Muscle of back (tissue), 13 donors: ENCODE results near the gene DNAJC9. TPM values are rescaled to one million over a fixed set of nuclear protein-coding genes. Genes with fewer than 3 reads are reported as not detected.
"Not testable (repeated sequence)": the region's sequence is repeated elsewhere in the genome, so short reads cannot be mapped to it uniquely, and the experiment has no call there.

ENCODE experiments used
- DNase-seq, 3 donors: peaks; one replicate each; pipeline versions ENCODE4 v3.0.0 to v3.0.0-alpha.2; 2013
- long read RNA-seq, 9 donors: transcript quantifications; one replicate each; lab custom pipeline, GENCODE V29; 2026
- polyA plus RNA-seq, 10 donors: library from polyadenylated mRNA; unstranded; fragments of 120-200 nt; gene quantifications; one replicate each; pipeline ENCODE4 v1.2.1, GENCODE V29; 2013; ENCODE audit not compliant: insufficient read length in 10 of 10

The DNAJC9 gene
- 10 to 100 TPM; 17.5 to 27.6 (median 21.0) TPM for polyA plus RNA-seq
- long read RNA-seq, donor 1, transcript DNAJC9-201 (5 exons, 3,032 nt), result major isoform, 9 of 29 reads
- long read RNA-seq, donor 1, partial matches to known transcripts, result 20 of 29 reads
- long read RNA-seq, donor 1, other reads (novel, unspliced or antisense), result 0 of 29 reads
- long read RNA-seq, donor 2, transcript DNAJC9-201 (5 exons, 3,032 nt), result major isoform, 8 of 8 reads
- long read RNA-seq, donor 2, partial matches to known transcripts, result 0 of 8 reads
- long read RNA-seq, donor 2, other reads (novel, unspliced or antisense), result 0 of 8 reads
- long read RNA-seq, donor 3, result 0 reads
- long read RNA-seq, donor 4, partial matches to known transcripts, result 0 of 3 reads
- long read RNA-seq, donor 4, other reads (novel, unspliced or antisense), result 0 of 3 reads
- long read RNA-seq, donor 5, transcript DNAJC9-201 (5 exons, 3,032 nt), result major isoform, 16 of 28 reads
- long read RNA-seq, donor 5, partial matches to known transcripts, result 12 of 28 reads
- long read RNA-seq, donor 5, other reads (novel, unspliced or antisense), result 0 of 28 reads
- long read RNA-seq, donor 6, transcript DNAJC9-201 (5 exons, 3,032 nt), result major isoform, 15 of 23 reads
- long read RNA-seq, donor 6, partial matches to known transcripts, result 8 of 23 reads
- long read RNA-seq, donor 6, other reads (novel, unspliced or antisense), result 0 of 23 reads
- long read RNA-seq, donor 7, transcript DNAJC9-201 (5 exons, 3,032 nt), result major isoform, 7 of 7 reads
- long read RNA-seq, donor 7, partial matches to known transcripts, result 0 of 7 reads
- long read RNA-seq, donor 7, other reads (novel, unspliced or antisense), result 0 of 7 reads
- long read RNA-seq, donor 8, transcript DNAJC9-201 (5 exons, 3,032 nt), result major isoform, 13 of 27 reads
- long read RNA-seq, donor 8, partial matches to known transcripts, result 14 of 27 reads
- long read RNA-seq, donor 8, other reads (novel, unspliced or antisense), result 0 of 27 reads
- long read RNA-seq, donor 9, partial matches to known transcripts, result 0 of 2 reads
- long read RNA-seq, donor 9, other reads (novel, unspliced or antisense), result 0 of 2 reads

DNA sequence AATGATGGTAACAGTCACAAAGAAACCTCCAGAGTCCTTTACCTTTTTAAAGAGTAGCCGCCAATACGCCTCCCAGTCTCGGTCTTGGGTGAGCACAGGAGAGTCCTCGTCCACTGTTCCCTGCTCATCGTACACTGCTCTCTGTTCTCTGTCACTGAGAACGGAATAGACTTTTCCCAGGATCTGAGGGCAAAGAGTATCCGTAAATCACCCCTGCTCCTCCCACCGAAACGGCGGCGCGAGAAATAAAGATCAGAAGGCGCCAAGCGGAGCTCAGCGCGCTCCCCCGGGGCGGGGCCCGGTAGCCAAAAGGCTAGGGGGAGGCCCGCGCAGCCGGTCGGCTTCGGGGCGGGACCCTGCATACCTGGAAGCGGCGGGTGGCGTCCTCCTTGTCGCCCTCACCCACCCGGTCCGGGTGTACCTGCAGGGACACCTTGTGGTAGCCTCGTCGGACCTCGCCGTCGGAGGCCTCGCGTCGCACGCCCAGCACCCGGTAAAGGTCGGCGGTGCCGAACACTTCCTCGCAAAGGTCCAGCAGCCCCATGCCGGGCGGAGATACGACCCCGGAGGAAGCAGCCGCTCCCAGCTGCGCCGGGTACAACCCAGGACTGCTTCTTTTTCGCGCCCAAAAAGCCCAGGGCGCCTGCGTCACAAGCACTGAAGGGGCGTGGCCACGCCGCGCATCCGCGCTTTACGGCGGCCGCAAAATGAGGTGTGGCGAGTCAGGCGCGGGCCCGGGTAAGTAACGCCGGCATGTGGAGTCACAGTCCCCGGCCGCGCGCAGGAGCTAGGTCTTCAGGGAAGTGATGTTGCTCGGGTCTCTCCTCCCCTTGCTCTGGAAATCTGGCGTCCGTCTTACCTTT is at the start of gene DNAJC9:
DNAJC9 (minus strand) TSS at position 610 of the 863 bp plus-strand sequence; CDS start at position 544, 66 bp downstream.
- peak; percentile 93 to 98 (median 97) for DNase-seq

GRCh38 chr10:73293461-73293860 is 46.4 kb upstream of the DNAJC9 start:
- no peak for DNase-seq

DNA sequence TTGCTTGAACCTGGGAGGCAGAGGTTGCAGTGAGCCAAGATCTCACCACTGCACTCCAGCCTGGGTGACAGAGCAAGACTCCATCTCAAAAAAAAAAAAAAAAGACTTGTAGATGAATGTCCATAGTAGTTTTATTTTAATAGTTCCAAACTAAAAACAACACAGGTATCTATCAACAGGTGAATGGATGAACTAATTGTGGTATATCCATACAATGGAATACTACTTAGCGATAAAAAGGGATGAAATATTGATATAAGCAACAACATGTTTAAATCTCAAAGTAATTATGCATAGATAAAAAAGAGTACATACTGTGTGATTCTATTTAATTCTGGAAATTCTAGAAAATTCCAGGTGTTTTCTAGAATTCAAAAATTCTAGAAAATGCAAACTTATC is 42.9 kb upstream of the DNAJC9 start:
- no peak for DNase-seq

DNA sequence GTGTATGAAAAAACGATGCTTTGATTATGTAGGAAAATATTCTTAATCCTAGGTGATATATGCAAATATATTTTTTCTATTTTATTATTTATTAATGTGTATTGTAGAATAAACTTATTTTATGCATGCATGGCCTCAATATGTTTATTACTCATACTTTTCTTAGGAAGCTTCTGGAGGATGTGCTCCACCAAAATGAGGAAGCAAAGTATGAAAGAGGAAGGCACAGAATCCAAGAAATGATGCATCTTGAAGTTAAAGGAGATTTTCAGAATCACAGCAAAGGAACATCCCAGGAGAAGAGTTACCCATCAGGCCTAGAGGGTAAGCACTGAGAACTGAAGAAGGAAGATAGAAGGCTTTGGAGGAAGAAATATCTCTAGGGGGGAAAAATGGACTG is 40.4 kb upstream of the DNAJC9 start:
- DNase-seq, result no peak

- no peak for DNase-seq
These were observed 34.0 kb upstream of the DNAJC9 start for GRCh38 chr10:73281097-73281496.

- DNase-seq, result no peak
These were observed 17.4 kb upstream of the DNAJC9 start for GRCh38 chr10:73264423-73264822.

- DNase-seq, result peak in 2 of 3 donors; percentile 20 to 36
These were observed 16.8 kb upstream of the DNAJC9 start for GRCh38 chr10:73263693-73264347.

DNA sequence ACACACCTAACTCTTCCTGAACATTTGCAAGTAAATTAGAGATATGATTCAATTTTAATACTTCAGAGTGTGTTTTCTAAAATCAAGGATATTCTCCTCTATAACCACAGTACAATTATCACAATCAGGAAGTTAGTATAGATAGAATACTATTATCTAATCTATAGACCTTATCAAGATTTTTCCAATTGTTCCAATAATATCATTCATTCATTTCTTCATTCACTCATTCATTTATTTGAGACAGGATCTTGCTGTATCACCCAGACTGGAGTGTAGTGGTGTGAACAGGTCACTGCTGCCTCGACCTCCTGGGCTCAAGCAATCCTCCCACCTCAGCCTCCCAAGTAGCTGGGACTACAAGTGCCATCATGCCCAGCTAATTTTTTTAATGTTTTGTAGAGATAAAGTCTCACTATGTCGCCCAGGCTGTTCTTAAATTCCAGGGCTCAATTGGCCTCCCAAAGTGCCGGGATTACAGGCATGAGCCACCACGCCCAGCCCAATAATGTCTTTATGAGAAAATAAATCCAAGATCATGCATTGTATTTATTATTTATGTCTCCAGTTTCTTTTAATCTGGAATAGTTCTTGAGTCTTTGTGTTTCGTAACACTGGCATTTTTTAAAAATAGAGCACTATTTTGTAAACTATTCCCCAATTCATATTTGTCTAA is 16.0 kb upstream of the DNAJC9 start:
- DNase-seq, result no peak

DNA sequence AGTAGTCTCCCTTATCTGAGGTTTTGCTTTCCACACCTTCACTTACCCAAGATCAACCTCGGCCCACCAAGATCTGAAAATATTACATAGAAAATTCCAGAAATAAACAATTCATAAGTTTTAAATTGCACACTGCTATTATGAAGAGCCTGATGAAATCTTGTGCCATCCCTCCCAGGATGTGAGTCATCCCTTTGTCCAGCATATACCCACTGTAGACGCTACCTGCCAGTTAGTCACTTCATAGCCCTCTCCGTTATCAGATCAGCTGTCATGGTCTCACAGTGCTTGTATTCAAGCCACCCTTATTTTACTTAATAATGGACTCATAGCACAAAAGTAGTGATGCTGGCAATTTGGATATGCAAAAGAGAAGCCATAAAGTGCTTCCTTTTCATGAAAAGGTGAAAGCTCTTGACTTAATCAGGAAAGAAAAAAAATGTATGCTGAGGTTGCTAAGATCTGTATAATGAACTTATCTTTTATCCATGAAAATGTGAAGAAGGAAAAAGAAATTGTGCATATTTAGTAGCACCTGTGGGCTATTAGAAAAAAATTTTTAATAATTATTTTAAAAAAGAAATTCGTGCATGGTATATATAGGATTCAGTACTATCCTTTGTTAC is 15.2 kb upstream of the DNAJC9 start:
- peak in 1 of 3 donors; percentile 17 for DNase-seq

DNA sequence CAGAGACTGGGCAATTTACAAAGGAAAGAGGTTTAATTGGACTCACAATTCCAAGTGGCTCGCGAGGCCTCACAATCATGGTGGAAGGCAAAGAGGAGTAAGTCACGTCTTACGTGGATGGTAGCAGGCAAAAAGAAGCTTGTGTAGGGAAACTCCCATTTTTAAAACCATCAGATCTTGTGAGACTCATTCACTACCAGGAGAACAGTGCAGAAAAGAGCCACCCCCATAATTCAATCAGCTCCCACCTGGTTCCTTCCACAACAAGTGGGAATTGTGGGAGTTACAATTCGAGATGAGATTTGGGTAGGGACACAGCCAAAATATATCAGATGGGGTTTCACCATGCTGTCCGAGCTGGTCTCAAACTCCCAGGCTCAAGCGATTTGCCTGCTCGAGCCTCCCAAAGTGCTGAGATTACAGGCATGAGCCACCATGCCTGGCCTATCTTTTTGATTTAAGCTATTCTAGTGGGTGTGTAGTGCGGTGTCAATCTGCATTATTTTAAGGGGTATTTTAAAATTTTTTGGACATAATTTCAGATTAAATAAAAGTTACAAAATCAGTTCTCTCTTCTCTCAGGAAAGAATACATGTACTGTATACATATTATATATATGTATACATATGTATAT is 14.4 kb upstream of the DNAJC9 start:
- DNase-seq, result no peak

GRCh38 chr10:73258612-73259011 is 11.6 kb upstream of the DNAJC9 start:
- DNase-seq, result not testable (repeated sequence)

DNA sequence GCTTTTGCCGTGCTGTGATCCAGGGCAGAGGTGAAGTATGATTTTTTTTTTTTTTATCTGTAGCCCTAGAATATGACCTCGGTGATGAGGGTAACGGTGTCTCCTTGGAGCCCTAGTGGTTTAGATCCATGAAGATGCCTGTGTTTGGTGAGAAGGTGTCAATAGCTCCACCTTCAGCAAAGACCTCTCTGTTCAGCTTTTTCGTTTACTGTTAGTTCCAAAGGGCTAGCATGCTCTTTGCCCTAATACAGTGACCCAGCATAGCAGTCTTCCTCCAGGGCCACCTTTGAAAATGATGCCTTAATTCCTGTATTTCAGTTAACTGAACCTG is 6.1 kb upstream of the DNAJC9 start:
- DNase-seq, result no peak

DNA sequence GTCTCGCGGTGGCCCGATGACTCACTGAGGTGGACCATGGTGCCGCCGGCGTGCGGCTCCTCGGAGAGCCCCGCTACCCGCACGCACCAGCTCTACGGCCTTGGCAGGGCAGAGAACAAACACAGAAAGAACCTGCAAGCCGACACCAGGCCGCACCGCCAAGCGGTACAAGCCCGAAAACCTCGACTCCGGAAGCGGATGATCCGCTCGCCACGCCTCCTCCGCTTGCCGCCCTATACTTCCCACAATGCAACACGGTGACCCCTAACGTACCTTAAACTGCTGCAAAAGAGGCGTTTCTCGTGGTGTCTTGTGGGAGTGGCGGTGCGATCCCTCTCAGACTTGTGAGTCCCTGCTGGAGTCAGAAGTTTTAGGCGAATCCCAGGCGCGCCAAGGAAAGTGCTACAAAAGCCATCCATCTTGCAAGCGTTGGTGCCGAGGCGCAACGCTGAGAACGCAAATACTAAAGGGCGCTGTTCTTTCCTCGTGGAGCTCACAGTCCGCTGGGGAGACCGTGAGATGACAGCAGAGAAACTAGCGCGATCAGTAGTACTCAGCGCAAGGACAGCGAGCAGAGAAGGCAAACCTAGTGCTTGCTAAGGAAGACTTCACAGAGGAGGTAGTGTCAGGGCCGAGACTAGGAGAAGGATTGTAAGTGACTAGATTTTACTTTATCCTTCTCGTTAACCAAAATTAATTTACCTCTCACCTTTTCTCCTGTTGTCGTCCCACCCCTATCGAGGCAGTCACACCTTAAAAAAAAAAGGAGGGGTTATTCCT is 5.6 kb upstream of the DNAJC9 start, which contains the start of gene MRPS16:
MRPS16 (minus strand) TSS at position 200 of the 780 bp plus-strand sequence; CDS start at position 38, 162 bp downstream.
- DNase-seq, result peak; percentile 95 to 99 (median 97)

GRCh38 chr10:73251683-73252444 is 4.8 kb upstream of the DNAJC9 start:
- DNase-seq, result peak in 1 of 3 donors; percentile 9

GRCh38 chr10:73248259-73248724 is 1.2 kb upstream of the DNAJC9 start:
- DNase-seq, result no peak

GRCh38 chr10:73247509-73248258 is 629 bp upstream of the DNAJC9 start:
- DNase-seq, result peak in 1 of 3 donors; percentile 13

DNA sequence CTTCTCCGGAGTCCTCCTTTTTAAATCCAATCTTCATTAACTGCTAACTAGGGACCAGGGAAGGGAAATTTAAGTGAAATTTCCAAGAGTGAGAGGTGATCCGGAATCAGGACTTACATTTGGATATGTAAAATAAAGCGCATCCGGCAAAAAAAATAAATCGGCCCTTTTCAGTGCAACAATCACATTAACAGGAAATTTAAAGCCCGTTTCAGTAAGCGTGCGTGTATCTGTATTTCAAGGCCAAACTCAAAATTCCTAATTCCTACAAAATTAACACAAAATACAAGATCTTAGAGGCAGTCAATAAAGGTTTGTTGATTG is 771 bp downstream of the DNAJC9 start:
- no peak for DNase-seq
